Activated CD4-positive, alpha-beta T cell treated with anti-CD3 and anti-CD28 coated beads, Interleukin-10, Interleukin-2, amounts not matched to agents 100 ng/mL and 50 ng/mL, durations not matched to agents 16 hours and 8 hours (primary cell): ENCODE measurements around the gene SBF2.
"Not testable (repeated sequence)": the region's sequence is repeated elsewhere in the genome, so short reads cannot be mapped to it uniquely, and the experiment has no call there.

Experiments
- DNase-seq: peaks from one replicate; pipeline ENCODE4 v3.0.0-alpha.2; 2020

Gene SBF2

GRCh38 chr11:9990221-9990973, 303.6 kb downstream of the SBF2 start:
- no peak for DNase-seq

- not testable (repeated sequence) for DNase-seq
Observed at GRCh38 chr11:9987303-9987702, 306.7 kb downstream of the SBF2 start.

- no peak for DNase-seq
Observed at GRCh38 chr11:9982796-9983579, 311.0 kb downstream of the SBF2 start.

GRCh38 chr11:9982127-9982795, 311.8 kb downstream of the SBF2 start:
- DNase-seq, result no peak

GRCh38 chr11:9980931-9981330, 313.1 kb downstream of the SBF2 start:
- DNase-seq, result no peak

GRCh38 chr11:9977554-9977953, 316.5 kb downstream of the SBF2 start:
- DNase-seq, result no peak

GRCh38 chr11:9974375-9974774, 319.6 kb downstream of the SBF2 start:
- DNase-seq, result no peak

- DNase-seq, result no peak
Observed at GRCh38 chr11:9973921-9974320, 320.1 kb downstream of the SBF2 start.

GRCh38 chr11:9972989-9973388, 321.0 kb downstream of the SBF2 start:
- DNase-seq, result peak; percentile 62

GRCh38 chr11:9971894-9972293, 322.1 kb downstream of the SBF2 start:
- no peak for DNase-seq

GRCh38 chr11:9969068-9969467, 325.0 kb downstream of the SBF2 start:
- DNase-seq, result no peak

GRCh38 chr11:9962722-9963121, 331.3 kb downstream of the SBF2 start:
- no peak for DNase-seq

- DNase-seq, result no peak
Observed at GRCh38 chr11:9957072-9957471, 336.9 kb downstream of the SBF2 start.

- DNase-seq, result no peak
Observed at GRCh38 chr11:9956483-9956882, 337.5 kb downstream of the SBF2 start.

GRCh38 chr11:9955391-9955790, 338.6 kb downstream of the SBF2 start:
- no peak for DNase-seq

GRCh38 chr11:9953994-9954626, 339.9 kb downstream of the SBF2 start:
- no peak for DNase-seq

GRCh38 chr11:9952511-9953196, 341.4 kb downstream of the SBF2 start:
- DNase-seq, result no peak

- no peak for DNase-seq
Observed at GRCh38 chr11:9951807-9952206, 342.2 kb downstream of the SBF2 start.

GRCh38 chr11:9950462-9950861, 343.6 kb downstream of the SBF2 start:
- DNase-seq, result no peak

- DNase-seq, result no peak
Observed at GRCh38 chr11:9947231-9947864, 346.7 kb downstream of the SBF2 start.

- not testable (repeated sequence) for DNase-seq
Observed at GRCh38 chr11:9945680-9946079, 348.3 kb downstream of the SBF2 start.
